Keratinocyte (primary cell): Measurements from ENCODE around the gene NMNAT2. TPM values are rescaled to one million over a fixed set of nuclear protein-coding genes. Genes with fewer than 3 reads are reported as not detected.

Experiments used
- DNase-seq: peaks from one replicate; pipeline ENCODE4 v3.0.0-alpha.2; 2011; ENCODE audit warnings: low read depth, missing footprints, low spot score
- FAIRE-seq: peaks from 2 replicates; lab custom pipeline; 2011; peaks lifted over from hg19 to GRCh38; lab: Jason Lieb, UNC
- H2AFZ ChIP-seq: 2 replicates; pipeline ENCODE4 v1.6.0; 2012; ENCODE audit warnings: low read length, control low read depth, inconsistent platforms; ENCODE audit not compliant: control insufficient read depth
- H3K27ac ChIP-seq: 2 replicates; pipeline ENCODE4 v1.5.1; 2011; ENCODE audit warnings: low read length; ENCODE audit not compliant: control insufficient read depth, insufficient read depth
- H3K27me3 ChIP-seq: 3 replicates; pipeline ENCODE4 v1.6.0; 2011; ENCODE audit warnings: low read length; ENCODE audit not compliant: control insufficient read depth, insufficient read depth; ENCODE audit errors: extremely low read depth
- H3K36me3 ChIP-seq, 2 experiments: 2 replicates in 1 of 2; 3 replicates in 1 of 2; pipeline ENCODE4 v1.5.1; 2011; ENCODE audit warnings: low read length in 2 of 2, mild to moderate bottlenecking in 1 of 2; ENCODE audit not compliant: control insufficient read depth in 2 of 2, insufficient read depth in 2 of 2; ENCODE audit errors: extremely low read depth in 1 of 2
- H3K4me1 ChIP-seq: 3 replicates; pipeline ENCODE4 v1.5.1; 2011; ENCODE audit warnings: low read length; ENCODE audit not compliant: control insufficient read depth, insufficient read depth; ENCODE audit errors: extremely low read depth
- H3K4me2 ChIP-seq: 3 replicates; pipeline ENCODE4 v1.6.0; 2011; ENCODE audit warnings: low read depth, low read length; ENCODE audit not compliant: control insufficient read depth, insufficient read depth; ENCODE audit errors: extremely low read depth
- H3K4me3 ChIP-seq, 3 experiments: fragments of 200-600 bp in 1 of 3; sonication (generic) in 1 of 3; 2 replicates in 2 of 3; 3 replicates in 1 of 3; pipeline ENCODE4 v1.5.1; 2011 to 2016; ENCODE audit warnings: low read length in 3 of 3, mild to moderate bottlenecking in 3 of 3, control low read depth in 2 of 3, inconsistent platforms in 1 of 3, low read depth in 1 of 3, mixed read lengths in 1 of 3, mixed run types in 1 of 3, moderate library complexity in 1 of 3; ENCODE audit not compliant: control insufficient read depth in 2 of 3, insufficient read depth in 2 of 3; ENCODE audit errors: extremely low read depth in 1 of 3
- H3K79me2 ChIP-seq: 2 replicates; pipeline ENCODE4 v1.6.0; 2012; ENCODE audit warnings: low read length; ENCODE audit not compliant: control insufficient read depth, insufficient read depth
- H3K9ac ChIP-seq: 3 replicates; pipeline ENCODE4 v1.6.0; 2011; ENCODE audit warnings: low read length; ENCODE audit not compliant: control insufficient read depth, insufficient read depth; ENCODE audit errors: extremely low read depth
- H3K9me1 ChIP-seq: 3 replicates; pipeline ENCODE4 v1.6.0; 2011; ENCODE audit warnings: low read length; ENCODE audit not compliant: control insufficient read depth, insufficient read depth; ENCODE audit errors: extremely low read depth
- H3K9me3 ChIP-seq: 2 replicates; pipeline ENCODE4 v1.5.1; 2012; ENCODE audit warnings: low read depth, low read length; ENCODE audit not compliant: control insufficient read depth
- H4K20me1 ChIP-seq: 3 replicates; pipeline ENCODE4 v1.6.0; 2011; ENCODE audit warnings: low read length; ENCODE audit not compliant: control insufficient read depth, insufficient read depth; ENCODE audit errors: extremely low read depth
- EZH2 ChIP-seq: IDR thresholded peaks from one replicate; pipeline ENCODE4 v1.6.1; 2012; ENCODE audit warnings: inconsistent platforms, mild to moderate bottlenecking, low read length, moderate library complexity
- dilution Hi-C: fragments of 300-500 bp; cut with MboI; formaldehyde crosslinking; loops from one replicate; pipeline ENCODE4 v1.7.0; 2020; ENCODE audit warnings: low sequenced_read_pairs; ENCODE audit not compliant: extremely low pct_ligation_motif_present
- polyA plus RNA-seq, 5 experiments: library from polyadenylated mRNA; depleted of rRNA in 3 of 5; stranded (reverse) in 3 of 5; stranded (forward) in 1 of 5; unstranded in 1 of 5; fragments of >200 nt; gene quantifications; 1 replicate in 1 of 5; 2 replicates in 3 of 5; 3 replicates in 1 of 5; pipeline versions ENCODE4 v1.2.1 to v1.2.3, GENCODE V29; 2011 to 2012; ENCODE audit warnings: missing spikeins in 2 of 5, low read depth in 1 of 5, low replicate concordance in 1 of 5
- TF ChIP-seq, protein P1 (sequence below), 3 experiments: IDR thresholded peaks in 1 of 3; conservative IDR thresholded peaks in 1 of 3; optimal IDR thresholded peaks in 1 of 3; 2 replicates in 2 of 3; 3 replicates in 1 of 3; pipeline versions ENCODE3 to v1.5.1; 2011; ENCODE audit warnings: low read length in 3 of 3, mild to moderate bottlenecking in 3 of 3, moderate library complexity in 2 of 3, control low read depth in 1 of 3, inconsistent platforms in 1 of 3; ENCODE audit not compliant: insufficient read depth in 2 of 3; ENCODE audit errors: extremely low read depth in 1 of 3

Gene NMNAT2
- polyA plus RNA-seq, 1 donor (not counting 4 experiments of a cell fraction or from before 2014, with no cell fraction given): 0.72 TPM

DNA sequence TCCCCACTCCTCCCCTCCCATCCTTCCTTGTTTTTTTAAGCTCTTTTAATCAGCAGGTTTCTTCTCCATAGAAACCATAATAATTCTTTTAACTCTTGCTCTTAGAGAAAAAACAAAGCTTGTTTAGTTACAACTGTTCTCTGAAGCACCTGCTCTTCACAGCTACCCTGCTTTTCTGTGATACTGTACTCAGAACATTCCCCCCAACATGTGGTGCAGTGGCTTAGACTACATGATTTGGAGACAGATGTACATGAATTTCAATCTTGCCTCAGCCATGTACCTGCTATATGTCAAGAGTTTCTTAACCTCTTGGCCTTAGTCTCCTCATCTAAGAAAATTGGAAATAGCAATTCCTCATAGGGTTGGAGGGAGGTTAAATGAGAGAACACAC is 198.6 kb downstream of the NMNAT2 start:
- DNase-seq: no peak
- no peaks in the 10 kb centered on the region for H3K4me1 ChIP-seq
- peaks cover 28% of the 10 kb centered on the region for H4K20me1 ChIP-seq
- no peak for TF ChIP-seq EZH2
- TF ChIP-seq, protein P1, sequence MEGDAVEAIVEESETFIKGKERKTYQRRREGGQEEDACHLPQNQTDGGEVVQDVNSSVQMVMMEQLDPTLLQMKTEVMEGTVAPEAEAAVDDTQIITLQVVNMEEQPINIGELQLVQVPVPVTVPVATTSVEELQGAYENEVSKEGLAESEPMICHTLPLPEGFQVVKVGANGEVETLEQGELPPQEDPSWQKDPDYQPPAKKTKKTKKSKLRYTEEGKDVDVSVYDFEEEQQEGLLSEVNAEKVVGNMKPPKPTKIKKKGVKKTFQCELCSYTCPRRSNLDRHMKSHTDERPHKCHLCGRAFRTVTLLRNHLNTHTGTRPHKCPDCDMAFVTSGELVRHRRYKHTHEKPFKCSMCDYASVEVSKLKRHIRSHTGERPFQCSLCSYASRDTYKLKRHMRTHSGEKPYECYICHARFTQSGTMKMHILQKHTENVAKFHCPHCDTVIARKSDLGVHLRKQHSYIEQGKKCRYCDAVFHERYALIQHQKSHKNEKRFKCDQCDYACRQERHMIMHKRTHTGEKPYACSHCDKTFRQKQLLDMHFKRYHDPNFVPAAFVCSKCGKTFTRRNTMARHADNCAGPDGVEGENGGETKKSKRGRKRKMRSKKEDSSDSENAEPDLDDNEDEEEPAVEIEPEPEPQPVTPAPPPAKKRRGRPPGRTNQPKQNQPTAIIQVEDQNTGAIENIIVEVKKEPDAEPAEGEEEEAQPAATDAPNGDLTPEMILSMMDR (optimal IDR thresholded peaks at IDR 0.05 in 1 of 3, IDR thresholded peaks at IDR 0.05 in 1 of 3, conservative IDR thresholded peaks at IDR 0.05 in 1 of 3; ENCODE audit: extremely low read depth in 1 of 3, insufficient read depth in 2 of 3, low read length in 3 of 3): no peak
- H3K36me3 ChIP-seq: peaks cover 67 to 81% of the 10 kb centered on the region in 2 experiments
- H3K4me2 ChIP-seq: no peak overlapping the region
- no peaks in the 10 kb centered on the region for H3K27me3 ChIP-seq
- dilution Hi-C loops: no loop called here
- peaks cover 9% of the 10 kb centered on the region for H3K79me2 ChIP-seq
- H3K9me1 ChIP-seq: no peaks in the 10 kb centered on the region
- H3K9ac ChIP-seq: no peak overlapping the region
- no peak overlapping the region for H2AFZ ChIP-seq
- peak; percentile 44 for FAIRE-seq
- H3K9me3 ChIP-seq: no peaks in the 10 kb centered on the region
- no peak overlapping the region for H3K27ac ChIP-seq
- H3K4me3 ChIP-seq: no peak overlapping the region

DNA sequence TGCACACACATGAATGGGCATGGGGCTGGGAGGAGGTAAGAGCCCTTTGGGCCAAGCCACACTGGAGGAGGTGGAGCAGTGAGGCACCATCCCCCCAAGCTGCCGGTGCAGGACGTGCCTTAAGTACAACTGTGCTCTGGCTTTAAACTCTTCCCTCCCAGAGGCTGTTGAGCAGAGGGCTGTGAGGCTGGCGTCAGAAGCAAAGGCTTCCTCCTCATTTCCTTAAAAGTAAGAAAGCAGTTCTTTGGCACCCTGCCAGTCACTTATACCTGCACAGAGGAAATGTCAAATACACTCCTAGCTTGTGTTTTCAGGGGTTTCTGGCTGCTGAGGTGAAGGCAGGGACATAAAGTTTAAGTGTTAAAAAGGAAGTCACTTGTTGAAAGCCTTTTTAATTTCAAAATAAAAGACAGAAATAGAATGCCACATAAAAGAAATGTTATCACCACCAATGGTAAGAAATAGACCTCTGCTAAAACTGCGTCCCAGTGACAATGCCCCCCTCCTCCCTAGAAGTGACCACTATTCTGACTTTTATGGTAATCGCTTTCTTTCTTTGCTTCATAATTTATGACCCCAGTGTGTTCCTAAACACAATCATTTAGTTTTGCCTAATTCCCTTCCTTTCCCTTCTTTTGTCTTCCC is 199.1 kb downstream of the NMNAT2 start:
- no peak overlapping the region for H3K4me3 ChIP-seq
- no peaks in the 10 kb centered on the region for H3K9me1 ChIP-seq
- H2AFZ ChIP-seq: no peak overlapping the region
- FAIRE-seq (no peak), DNase-seq (no peak)
- no peak overlapping the region for H3K27ac ChIP-seq
- H3K9ac ChIP-seq: no peak overlapping the region
- H3K4me1 ChIP-seq: no peaks in the 10 kb centered on the region
- H3K9me3 ChIP-seq: no peaks in the 10 kb centered on the region
- H4K20me1 ChIP-seq: peaks cover 33% of the 10 kb centered on the region
- dilution Hi-C loops: no loop called here
- no peak overlapping the region for H3K4me2 ChIP-seq
- H3K79me2 ChIP-seq: peaks cover 13% of the 10 kb centered on the region
- TF ChIP-seq, protein P1 (optimal IDR thresholded peaks at IDR 0.05 in 1 of 3, IDR thresholded peaks at IDR 0.05 in 1 of 3, conservative IDR thresholded peaks at IDR 0.05 in 1 of 3; ENCODE audit: extremely low read depth in 1 of 3, insufficient read depth in 2 of 3, low read length in 3 of 3): no peak
- TF ChIP-seq EZH2: no peak
- H3K36me3 ChIP-seq: peaks cover 67 to 80% of the 10 kb centered on the region in 2 experiments
- no peaks in the 10 kb centered on the region for H3K27me3 ChIP-seq
